ENCODE measurements around the gene CCL15.

Gene CCL15

DNA sequence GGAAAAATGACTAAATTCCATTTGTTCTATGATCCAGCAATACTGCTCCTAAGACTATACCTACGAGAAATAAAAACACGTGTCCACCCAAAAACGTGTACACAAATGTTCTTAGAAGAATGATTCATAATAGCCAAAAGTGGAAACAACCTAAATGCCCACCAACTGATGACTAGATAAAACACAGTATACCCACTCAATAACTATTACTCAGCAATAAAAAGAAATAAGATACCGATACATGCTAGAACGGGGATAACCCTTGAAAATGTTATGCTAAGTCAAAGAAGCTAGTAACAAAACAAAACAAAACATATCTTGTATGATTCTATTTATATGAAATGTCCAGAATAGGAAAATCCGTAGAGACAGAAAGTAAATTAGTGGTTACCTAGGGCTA is 37.7 kb downstream of the CCL15 start:
- in situ Hi-C loops (cut with MboI; ENCODE audit: low sequenced_read_pairs, unreplicated experiment): loop anchor here (25.0 kb wide), 1 partner anchor 524 kb away; the partner anchor contains the start of gene ZNHIT3
- no peak for DNase-seq (ENCODE audit: low spot score)
- TF ChIP-seq, protein P1, sequence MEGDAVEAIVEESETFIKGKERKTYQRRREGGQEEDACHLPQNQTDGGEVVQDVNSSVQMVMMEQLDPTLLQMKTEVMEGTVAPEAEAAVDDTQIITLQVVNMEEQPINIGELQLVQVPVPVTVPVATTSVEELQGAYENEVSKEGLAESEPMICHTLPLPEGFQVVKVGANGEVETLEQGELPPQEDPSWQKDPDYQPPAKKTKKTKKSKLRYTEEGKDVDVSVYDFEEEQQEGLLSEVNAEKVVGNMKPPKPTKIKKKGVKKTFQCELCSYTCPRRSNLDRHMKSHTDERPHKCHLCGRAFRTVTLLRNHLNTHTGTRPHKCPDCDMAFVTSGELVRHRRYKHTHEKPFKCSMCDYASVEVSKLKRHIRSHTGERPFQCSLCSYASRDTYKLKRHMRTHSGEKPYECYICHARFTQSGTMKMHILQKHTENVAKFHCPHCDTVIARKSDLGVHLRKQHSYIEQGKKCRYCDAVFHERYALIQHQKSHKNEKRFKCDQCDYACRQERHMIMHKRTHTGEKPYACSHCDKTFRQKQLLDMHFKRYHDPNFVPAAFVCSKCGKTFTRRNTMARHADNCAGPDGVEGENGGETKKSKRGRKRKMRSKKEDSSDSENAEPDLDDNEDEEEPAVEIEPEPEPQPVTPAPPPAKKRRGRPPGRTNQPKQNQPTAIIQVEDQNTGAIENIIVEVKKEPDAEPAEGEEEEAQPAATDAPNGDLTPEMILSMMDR (IDR thresholded peaks at IDR 0.05; ENCODE audit: borderline replicate concordance, control extremely low read depth, extremely low read depth, insufficient read depth, missing control alignments): no peak

GRCh38 chr17:35953720-35954119 is 47.6 kb downstream of the CCL15 start:
- TF ChIP-seq, protein P1 (IDR thresholded peaks at IDR 0.05; ENCODE audit: borderline replicate concordance, control extremely low read depth, extremely low read depth, insufficient read depth, missing control alignments): no peak
- no peak for DNase-seq (ENCODE audit: low spot score)
- in situ Hi-C loops (cut with MboI; ENCODE audit: low sequenced_read_pairs, unreplicated experiment): loop anchor here (25.0 kb wide), 1 partner anchor 534 kb away; the partner anchor contains the start of gene ZNHIT3

DNA sequence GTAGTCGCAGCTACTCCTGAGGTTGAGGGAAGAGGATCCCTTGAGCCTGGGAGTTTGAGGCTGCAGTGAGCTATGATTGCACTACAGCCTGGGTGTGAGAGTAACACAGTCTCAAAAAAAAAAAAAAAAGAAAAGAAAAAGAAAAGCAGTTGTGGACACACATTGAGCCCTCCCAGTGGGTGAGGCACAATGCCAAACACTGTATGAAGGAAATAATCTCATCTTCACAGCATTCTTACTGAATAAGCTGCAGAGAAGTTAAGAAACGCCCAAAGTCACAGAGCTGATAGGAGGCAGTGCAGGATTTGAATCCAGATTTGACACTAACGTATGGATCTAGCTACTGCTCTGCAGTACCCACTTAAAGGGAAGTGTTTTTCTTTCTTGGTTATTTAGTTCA is 52.0 kb downstream of the CCL15 start:
- DNase-seq (ENCODE audit: low spot score): no peak
- TF ChIP-seq, protein P1 (IDR thresholded peaks at IDR 0.05; ENCODE audit: borderline replicate concordance, control extremely low read depth, extremely low read depth, insufficient read depth, missing control alignments): no peak
- in situ Hi-C loops (cut with MboI; ENCODE audit: low sequenced_read_pairs, unreplicated experiment): no loop called here

DNA sequence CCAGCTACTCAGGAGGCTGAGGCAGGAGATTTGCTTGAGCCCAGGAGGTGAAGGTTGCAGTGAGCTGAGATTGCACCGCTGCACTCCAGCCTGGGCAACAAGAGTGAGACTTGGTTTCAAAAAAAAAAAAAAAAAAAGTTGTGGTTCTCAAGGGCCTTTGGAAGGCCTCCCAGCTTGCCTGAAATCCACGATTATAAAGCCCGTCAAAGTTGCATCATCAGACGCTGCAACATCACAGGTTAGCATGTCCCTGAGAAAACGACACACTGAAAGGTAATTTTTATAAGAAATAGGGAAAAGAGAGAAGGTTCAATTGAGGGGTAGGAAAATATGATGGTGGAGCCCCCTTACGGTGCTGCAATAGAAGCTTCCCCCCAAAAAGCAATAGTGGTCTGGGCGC is 53.3 kb downstream of the CCL15 start:
- DNase-seq (ENCODE audit: low spot score): no peak
- in situ Hi-C loops (cut with MboI; ENCODE audit: low sequenced_read_pairs, unreplicated experiment): no loop called here
- TF ChIP-seq, protein P1 (IDR thresholded peaks at IDR 0.05; ENCODE audit: borderline replicate concordance, control extremely low read depth, extremely low read depth, insufficient read depth, missing control alignments): no peak
